Jurkat, Clone E6-1 (cell line): ENCODE data around the gene NPY. TPM values are rescaled to one million over a fixed set of nuclear protein-coding genes. Genes with fewer than 3 reads are reported as not detected.
"Not testable (repeated sequence)": the region's sequence is repeated elsewhere in the genome, so short reads cannot be mapped to it uniquely, and the experiment has no call there.

Experiments
- DNase-seq: peaks from one replicate; pipeline ENCODE4 v3.0.0-alpha.2; 2011; ENCODE audit warnings: low read depth, low spot score
- H3K4me3 ChIP-seq: 2 replicates; pipeline ENCODE4 v1.5.1; 2011; ENCODE audit warnings: mild to moderate bottlenecking, low read length, control low read depth, moderate library complexity
- polyA plus RNA-seq: library from polyadenylated mRNA; unstranded; fragments of >200 nt; gene quantifications from one replicate; pipeline ENCODE4 v1.2.1, GENCODE V29; 2012; ENCODE audit warnings: missing spikeins; ENCODE audit not compliant: insufficient read length, insufficient read depth

Gene NPY
- not detected for polyA plus RNA-seq

- H3K4me3 ChIP-seq: peak within 1 kb of the TSS; percentile 21
- DNase-seq: peak; percentile 42
These were observed at the start of gene NPY for GRCh38 chr7:24283897-24284698. Gene NPY, plus strand, starts transcription at chr7:24284190. Its CDS starts 1,051 bp downstream, at chr7:24285241.

- no peak for DNase-seq
- H3K4me3 ChIP-seq: no peak overlapping the region
These were observed 44.7 kb upstream of the NPY start for GRCh38 chr7:24239260-24239659.

- DNase-seq: no peak
- no peak overlapping the region for H3K4me3 ChIP-seq
These were observed 42.8 kb upstream of the NPY start for GRCh38 chr7:24241206-24241605.

- DNase-seq: no peak
- no peak overlapping the region for H3K4me3 ChIP-seq
These were observed 39.4 kb upstream of the NPY start for GRCh38 chr7:24244554-24244953.

GRCh38 chr7:24245362-24245761 lies 38.6 kb upstream of the NPY start:
- no peak overlapping the region for H3K4me3 ChIP-seq
- no peak for DNase-seq

- no peak for DNase-seq
- no peak overlapping the region for H3K4me3 ChIP-seq
These were observed 34.7 kb upstream of the NPY start for GRCh38 chr7:24249266-24249665.

- no peak overlapping the region for H3K4me3 ChIP-seq
- DNase-seq: no peak
These were observed 32.4 kb upstream of the NPY start for GRCh38 chr7:24251568-24251967.

GRCh38 chr7:24255139-24255538 lies 28.9 kb upstream of the NPY start:
- DNase-seq: peak; percentile 54
- H3K4me3 ChIP-seq: no peak overlapping the region

GRCh38 chr7:24258324-24258723 lies 25.7 kb upstream of the NPY start:
- not testable (repeated sequence) for DNase-seq, H3K4me3 ChIP-seq

- no peak overlapping the region for H3K4me3 ChIP-seq
- no peak for DNase-seq
These were observed 12.1 kb upstream of the NPY start for GRCh38 chr7:24271938-24272337.

GRCh38 chr7:24279512-24279911 lies 4.5 kb upstream of the NPY start:
- no peak overlapping the region for H3K4me3 ChIP-seq
- no peak for DNase-seq

GRCh38 chr7:24283554-24283896 lies 465 bp upstream of the NPY start:
- DNase-seq: peak; percentile 44
- H3K4me3 ChIP-seq: peak overlapping the region; percentile 21

GRCh38 chr7:24284699-24285506 lies 913 bp downstream of the NPY start:
- no peak overlapping the region for H3K4me3 ChIP-seq

GRCh38 chr7:24290004-24290641 lies 6.1 kb downstream of the NPY start:
- DNase-seq: peak; percentile 66
- no peak overlapping the region for H3K4me3 ChIP-seq

More at GRCh38 chr7:24284699-24285506, 913 bp downstream of the NPY start:
- DNase-seq: no peak

- no peak for DNase-seq
- H3K4me3 ChIP-seq: no peak overlapping the region
These were observed 7.3 kb downstream of the NPY start for GRCh38 chr7:24291271-24291670.

- no peak for DNase-seq
- H3K4me3 ChIP-seq: no peak overlapping the region
These were observed 13.4 kb downstream of the NPY start for GRCh38 chr7:24297362-24297761.

- H3K4me3 ChIP-seq: no peak overlapping the region
- no peak for DNase-seq
These were observed 14.7 kb downstream of the NPY start for GRCh38 chr7:24298696-24299095.

- H3K4me3 ChIP-seq: no peak overlapping the region
- no peak for DNase-seq
These were observed 15.2 kb downstream of the NPY start for GRCh38 chr7:24299192-24299591.

- no peak overlapping the region for H3K4me3 ChIP-seq
- no peak for DNase-seq
These were observed 17.7 kb downstream of the NPY start for GRCh38 chr7:24301703-24302102.
